GM19099 (cell line): Measurements from ENCODE around the gene NEMF.

ENCODE experiments used
- POLR2A ChIP-seq: IDR thresholded peaks from 3 replicates; pipeline ENCODE4 v1.6.1; 2011; ENCODE audit warnings: low read depth; ENCODE audit not compliant: insufficient read length; ENCODE audit errors: extremely low read depth

The NEMF gene

GRCh38 chr14:49852301-49853157, at the start of gene NEMF:
Gene NEMF (minus strand): TSS chr14:49852788. CDS start chr14:49852753, 35 bp downstream.
- TF ChIP-seq POLR2A = peak; percentile 82

- no peak for TF ChIP-seq POLR2A
Measured at GRCh38 chr14:49900973-49901372, 48.4 kb upstream of the NEMF start.

GRCh38 chr14:49898485-49898884, 45.9 kb upstream of the NEMF start:
- TF ChIP-seq POLR2A = no peak

DNA sequence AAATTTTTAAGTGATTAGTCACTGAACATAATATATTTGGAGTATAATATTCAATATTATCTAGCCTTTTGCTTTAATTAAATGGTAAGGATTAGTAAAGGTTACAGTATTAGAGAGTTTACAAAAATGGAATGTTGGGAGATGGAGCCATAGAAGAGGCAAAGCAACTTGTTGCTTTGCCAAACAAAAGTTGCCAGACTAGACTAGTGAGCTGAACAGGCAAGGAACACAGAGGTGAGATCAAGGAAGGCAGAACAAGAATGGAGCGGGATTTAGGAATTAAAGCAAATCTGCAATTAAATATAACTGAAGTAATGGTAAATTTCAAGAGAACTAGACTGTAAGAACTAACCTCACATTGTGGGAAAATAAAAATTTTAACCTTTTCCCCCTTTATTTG, 45.4 kb upstream of the NEMF start:
- no peak for TF ChIP-seq POLR2A

GRCh38 chr14:49897414-49897813, 44.8 kb upstream of the NEMF start:
- TF ChIP-seq POLR2A = no peak

- no peak for TF ChIP-seq POLR2A
Measured at GRCh38 chr14:49896966-49897365, 44.4 kb upstream of the NEMF start.

DNA sequence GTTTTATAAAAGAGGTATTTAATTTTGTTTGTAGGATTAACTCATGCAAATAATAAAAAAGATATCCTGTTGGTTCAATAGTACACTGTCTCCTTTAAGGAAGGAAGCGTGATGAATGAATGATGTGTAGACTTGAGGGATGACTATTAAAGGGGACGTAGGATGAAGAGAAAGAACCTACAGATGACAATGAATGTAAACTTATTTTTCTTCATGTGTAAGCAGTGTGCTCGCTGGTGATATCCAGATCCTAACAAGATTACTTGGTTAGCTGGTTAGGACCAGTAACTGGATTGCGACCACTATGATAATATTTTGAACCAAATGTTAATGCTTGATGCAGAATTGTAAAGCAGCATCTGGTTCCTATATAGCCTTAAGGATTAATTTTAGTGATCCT, 42.9 kb upstream of the NEMF start:
- TF ChIP-seq POLR2A = no peak

GRCh38 chr14:49893309-49894213, 41.0 kb upstream of the NEMF start:
- TF ChIP-seq POLR2A = no peak

DNA sequence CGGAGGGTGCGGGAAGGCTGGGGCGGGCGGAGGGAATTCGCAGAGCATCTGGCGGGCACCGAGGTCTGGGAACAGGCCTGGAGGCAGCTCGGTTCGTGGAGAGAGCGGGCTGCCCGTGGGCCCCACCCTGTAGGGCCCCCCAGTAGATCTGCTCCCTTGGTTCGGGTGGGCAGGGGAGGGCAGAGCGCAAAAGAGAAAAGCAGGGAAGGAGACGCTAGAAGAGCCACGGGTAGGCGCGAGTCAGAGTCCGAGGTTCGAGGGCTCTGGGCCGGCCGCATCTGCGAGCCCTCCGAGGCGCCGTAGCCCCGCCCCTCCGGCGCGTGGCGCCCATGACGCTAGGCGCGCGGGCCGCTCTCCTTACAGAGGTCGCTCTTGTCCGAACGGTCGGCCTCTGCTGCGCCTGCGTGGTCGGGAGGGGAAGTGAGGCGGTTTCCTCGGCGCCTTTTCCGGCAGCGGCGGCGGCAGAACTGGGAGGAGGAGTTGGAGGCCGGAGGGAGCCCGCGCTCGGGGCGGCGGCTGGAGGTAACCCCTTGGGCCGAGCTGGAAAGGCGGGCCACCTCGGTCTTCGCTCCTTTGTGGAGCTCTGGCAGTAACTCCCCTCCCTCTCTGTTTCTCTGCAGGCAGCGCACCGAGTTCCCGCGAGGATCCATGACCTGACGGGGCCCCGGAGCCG, 40.2 kb upstream of the NEMF start, which contains the start of gene ARF6:
ARF6 (plus strand) TSS at position 447 of the 673 bp plus-strand sequence. CDS start 655 bp downstream, outside the sequence.
- TF ChIP-seq POLR2A = peak; percentile 87

DNA sequence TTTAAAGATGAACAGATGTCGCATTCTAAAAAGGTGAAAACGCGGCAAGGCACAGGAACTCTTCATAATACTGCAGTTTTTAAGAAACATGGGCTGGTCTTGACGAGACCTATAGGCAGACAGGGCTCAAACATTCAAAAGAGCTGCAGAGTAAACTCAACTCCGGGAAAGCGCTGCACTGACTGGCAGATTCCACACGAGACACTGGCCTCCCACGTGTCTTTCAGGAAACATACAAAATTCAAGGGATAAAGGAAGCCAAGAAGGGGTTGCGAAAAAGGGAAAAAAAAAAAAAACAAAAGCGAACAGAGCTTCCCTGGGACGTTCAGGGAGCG, 39.7 kb upstream of the NEMF start:
- TF ChIP-seq POLR2A = no peak

- no peak for TF ChIP-seq POLR2A
Measured at GRCh38 chr14:49888293-49888692, 35.7 kb upstream of the NEMF start.

GRCh38 chr14:49886523-49886922, 33.9 kb upstream of the NEMF start:
- TF ChIP-seq POLR2A = no peak

GRCh38 chr14:49882826-49883694, 30.5 kb upstream of the NEMF start:
- TF ChIP-seq POLR2A = no peak

DNA sequence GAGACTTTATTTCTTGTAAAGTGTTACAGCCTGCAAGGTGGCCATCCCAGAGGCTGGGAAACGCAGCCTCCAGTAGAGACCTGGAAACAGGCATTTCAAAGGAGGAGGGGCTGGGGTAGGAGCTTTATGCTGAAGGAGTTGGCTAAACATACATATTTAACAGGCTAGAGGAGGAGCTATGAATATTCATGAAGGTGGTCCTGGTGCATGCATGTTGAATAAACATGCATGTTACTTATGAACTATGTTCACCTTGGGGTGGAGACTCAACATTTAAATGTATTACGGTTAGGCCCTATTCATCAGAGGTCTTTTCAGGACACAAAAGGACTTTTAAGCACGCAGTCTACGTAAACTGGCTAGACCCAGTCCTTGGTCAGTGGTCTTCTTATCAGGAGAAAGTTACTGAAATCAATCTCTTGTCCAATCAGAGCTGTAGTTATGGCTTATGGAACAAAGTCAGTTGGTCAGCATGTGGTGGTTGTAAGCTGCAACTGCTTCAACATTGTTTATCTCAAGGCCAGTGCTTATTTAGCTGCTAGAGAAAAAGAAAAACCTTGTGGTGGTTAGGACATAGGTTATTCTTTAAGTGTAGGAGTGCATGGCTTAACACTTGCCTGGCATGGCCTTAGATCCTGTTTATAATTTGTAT, 28.9 kb upstream of the NEMF start:
- TF ChIP-seq POLR2A = no peak

DNA sequence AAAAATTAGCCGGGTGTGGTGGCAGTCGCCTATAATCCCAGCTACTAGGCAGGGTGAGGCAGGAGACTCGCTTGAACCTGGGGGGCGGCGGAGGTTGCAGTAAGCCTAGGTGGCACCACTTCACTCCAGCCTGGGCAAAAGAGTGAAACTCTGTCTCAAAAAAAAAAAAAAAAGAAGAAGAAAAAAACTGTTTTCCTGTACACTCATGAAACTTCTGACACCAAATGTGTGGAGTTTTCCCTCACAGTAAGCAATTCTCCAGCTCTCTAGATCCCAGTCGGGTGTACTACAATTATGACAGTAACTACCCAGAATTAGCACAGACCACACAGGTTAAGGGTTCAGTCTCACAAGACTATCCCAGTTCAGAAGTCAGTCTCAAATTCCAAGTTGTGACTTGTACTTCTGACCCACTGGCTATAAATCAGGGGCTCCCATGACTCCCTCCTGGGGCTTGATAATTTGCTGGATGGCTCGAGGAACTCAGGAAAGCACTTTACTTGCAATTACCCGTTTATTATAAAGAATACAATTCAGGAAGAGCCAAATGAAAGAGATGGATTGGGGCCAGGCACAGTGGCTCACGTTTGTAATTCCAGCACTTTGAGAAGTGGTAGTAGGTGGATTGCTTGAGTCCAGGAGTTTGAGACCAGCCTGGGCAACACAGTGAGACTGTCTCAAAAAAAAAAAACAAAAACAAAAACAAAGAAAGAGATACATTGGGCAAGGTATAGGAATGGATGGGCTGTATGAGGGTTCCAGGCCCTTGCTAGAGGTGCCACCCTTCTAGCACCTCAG, 27.9 kb upstream of the NEMF start:
- TF ChIP-seq POLR2A = no peak
